Left lung (tissue), 10 donors: Measurements from ENCODE around the gene NSUN2. TPM values are rescaled to one million over a fixed set of nuclear protein-coding genes. Genes with fewer than 3 reads are reported as not detected.

Source experiments
- ATAC-seq: fragments of 200-7000 bp; cut with Tn5 transposase; one replicate; pipeline ENCODE4 v1.9.1; 2020; ENCODE audit warnings: moderate library complexity
- DNase-seq, 4 donors: peaks; one replicate each; pipeline ENCODE4 v3.0.0-alpha.2; 2013 to 2020
- H3K27ac ChIP-seq, 2 donors: fragments of 200-600 bp; sonication (generic) in 1 of 2; one replicate each; pipeline versions ENCODE4 v1.5.0 to v1.8.0; 2020 to 2021
- H3K27me3 ChIP-seq, 2 donors: fragments of 200-600 bp; sonication (generic) in 1 of 2; one replicate each; pipeline versions ENCODE4 v1.5.0 to v1.8.0; 2020 to 2021
- H3K36me3 ChIP-seq, 2 donors: fragments of 200-600 bp; sonication (generic) in 1 of 2; one replicate each; pipeline versions ENCODE4 v1.5.0 to v1.8.0; 2020 to 2021
- H3K4me1 ChIP-seq, 2 donors: fragments of 200-600 bp; one replicate each; pipeline ENCODE4 v1.8.0; 2021
- H3K4me3 ChIP-seq, 2 donors: fragments of 200-600 bp; sonication (generic) in 1 of 2; one replicate each; pipeline versions ENCODE4 v1.5.0 to v1.8.0; 2020 to 2021; ENCODE audit warnings: mild to moderate bottlenecking in 1 of 2
- H3K9me3 ChIP-seq, 2 donors: fragments of 200-600 bp; sonication (generic) in 1 of 2; one replicate each; pipeline versions ENCODE4 v1.5.0 to v1.8.0; 2020 to 2021
- CTCF ChIP-seq, 2 donors: fragments of 200-600 bp; sonication (generic) in 1 of 2; IDR thresholded peaks; one replicate each; pipeline versions ENCODE4 v1.5.0 to v1.8.0; 2021; ENCODE audit warnings: antibody characterized with exemption in 2 of 2
- intact Hi-C, 2 donors: fragments of 100-400 bp; cut with DNase I; formaldehyde crosslinking; loops; one replicate each; pipeline versions ENCODE4 v1.11.2 to v1.14.2; 2022
- polyA plus RNA-seq, 6 donors: library from polyadenylated mRNA; unstranded; fragments of 120-200 nt; gene quantifications; one replicate each; pipeline ENCODE4 v1.2.1, GENCODE V29; 2013; ENCODE audit not compliant: insufficient read length in 6 of 6
- total RNA-seq, 2 donors: library from RNA; stranded (reverse); fragmentation: NEBNext Ultra II Directional; extraction: Animal tissue kit (Norgen Biotek cat#: 25700); gene quantifications; one replicate each; pipeline ENCODE4 v1.2.1, GENCODE V29; 2021
- donor health status: DM: no; HTN: yes; CAD: no.
- donor health status: DM: no; HTN: no; CAD: no.

Gene NSUN2
- total and polyA plus RNA-seq, 8 donors = 37.5 to 93.9 (median 56.9) TPM

DNA sequence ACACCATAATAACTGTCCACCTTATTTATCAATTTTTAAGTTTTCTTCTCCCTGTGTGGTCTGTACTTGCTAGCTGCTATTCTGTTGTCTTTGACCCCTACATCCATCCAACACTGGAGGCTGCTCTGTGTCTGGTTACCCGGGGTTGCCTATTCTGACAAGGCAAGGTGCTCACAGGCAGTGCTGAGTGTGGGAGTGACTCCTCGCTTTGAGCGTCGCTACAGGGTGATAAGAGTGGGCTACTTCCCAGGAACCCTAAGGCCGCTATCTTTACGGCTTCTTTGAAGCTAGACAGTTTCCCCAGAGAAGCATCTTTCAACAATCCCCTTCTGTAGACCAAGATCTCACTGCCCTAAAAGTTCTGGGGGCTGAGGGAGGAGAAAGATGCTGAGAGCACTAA lies 35.3 kb downstream of the NSUN2 start:
- Histone ChIP-seq H3K36me3 (peaks cover 0 to 66% of the 10 kb centered on the region in 2 donors), H3K4me3 (no peak overlapping the region), H3K9me3 (no peaks in the 10 kb centered on the region), H3K27me3 (no peaks in the 10 kb centered on the region), H3K4me1 (no peaks in the 10 kb centered on the region), H3K27ac (no peak overlapping the region)
- DNase-seq = no peak
- intact Hi-C loops = no loop called here
- ATAC-seq = no peak
- TF ChIP-seq CTCF (IDR thresholded peaks at IDR 0.05) = no peak

GRCh38 chr5:6596388-6596787 lies 36.5 kb downstream of the NSUN2 start:
- TF ChIP-seq CTCF (IDR thresholded peaks at IDR 0.05) = no peak
- DNase-seq = no peak
- H3K4me1 ChIP-seq = no peaks in the 10 kb centered on the region
- peaks cover 0 to 55% of the 10 kb centered on the region in 2 donors for H3K36me3 ChIP-seq
- no peaks in the 10 kb centered on the region for H3K9me3 ChIP-seq
- intact Hi-C loops = no loop called here
- H3K27me3 ChIP-seq = no peaks in the 10 kb centered on the region
- H3K27ac ChIP-seq = no peak overlapping the region
- ATAC-seq = no peak
- no peak overlapping the region for H3K4me3 ChIP-seq

GRCh38 chr5:6595405-6595804 lies 37.4 kb downstream of the NSUN2 start:
- DNase-seq = no peak
- Histone ChIP-seq H3K9me3 (no peaks in the 10 kb centered on the region), H3K27ac (no peak overlapping the region), H3K4me1 (no peaks in the 10 kb centered on the region), H3K27me3 (no peaks in the 10 kb centered on the region), H3K36me3 (peaks cover 0 to 45% of the 10 kb centered on the region in 2 donors), H3K4me3 (no peak overlapping the region)
- intact Hi-C loops = no loop called here
- no peak for ATAC-seq
- TF ChIP-seq CTCF (IDR thresholded peaks at IDR 0.05) = no peak

DNA sequence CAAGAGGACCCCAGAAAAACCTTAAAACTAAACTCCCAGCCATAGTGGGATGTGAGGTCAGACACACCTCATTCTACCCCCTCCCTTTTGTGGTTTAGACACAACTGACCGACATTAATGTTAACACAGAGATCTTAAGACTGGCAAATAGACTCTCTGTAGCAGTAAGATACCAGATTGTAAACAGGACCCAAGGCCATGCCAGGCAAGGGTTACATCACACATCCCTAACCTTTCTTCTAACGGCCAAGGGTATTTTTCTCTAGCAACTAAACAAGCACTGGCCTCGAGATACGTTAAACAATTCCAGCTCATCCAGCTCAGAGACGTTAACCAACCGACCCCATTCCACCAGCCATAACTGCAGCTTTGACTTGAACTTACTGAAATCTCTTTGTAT lies 38.8 kb downstream of the NSUN2 start:
- no peaks in the 10 kb centered on the region for H3K4me1 ChIP-seq
- no peak overlapping the region for H3K4me3 ChIP-seq
- H3K9me3 ChIP-seq = no peaks in the 10 kb centered on the region
- no peak overlapping the region for H3K27ac ChIP-seq
- no peak for TF ChIP-seq CTCF (IDR thresholded peaks at IDR 0.05)
- no peaks in the 10 kb centered on the region for H3K27me3 ChIP-seq
- ATAC-seq (no peak), DNase-seq (no peak)
- intact Hi-C loops = no loop called here
- H3K36me3 ChIP-seq = peaks cover 0 to 31% of the 10 kb centered on the region in 2 donors

- no peaks in the 10 kb centered on the region for H3K4me1 ChIP-seq
- no peak overlapping the region for H3K27ac ChIP-seq
- peaks cover 0 to 24% of the 10 kb centered on the region in 2 donors for H3K36me3 ChIP-seq
- H3K27me3 ChIP-seq = no peaks in the 10 kb centered on the region
- no peaks in the 10 kb centered on the region for H3K9me3 ChIP-seq
- intact Hi-C loops = no loop called here
- ATAC-seq = no peak
- no peak for DNase-seq
- no peak for TF ChIP-seq CTCF (IDR thresholded peaks at IDR 0.05)
- no peak overlapping the region for H3K4me3 ChIP-seq
Observed at GRCh38 chr5:6593148-6594016, 39.5 kb downstream of the NSUN2 start.
